Endothelial cell of umbilical vein (primary cell): ENCODE measurements around the gene SSBP3. TPM values are rescaled to one million over a fixed set of nuclear protein-coding genes. Genes with fewer than 3 reads are reported as not detected.

Experiments used
- BruUV-seq: library from RNA; stranded (reverse); fragments of 400-500 nt; replicated peaks from 2 replicates; lab custom pipeline; 2021; lab: Mats Ljungman, UMichigan
- CTCF ChIA-PET: fragments of 300-600, 350-600 bp; sonication (Branson Sonifier 250); formaldehyde crosslinking; loops from one replicate; lab custom pipeline; 2021; ENCODE audit warnings: antibody characterized with exemption, inconsistent platforms; lab: Charles Lee
- POLR2A ChIA-PET: fragments of 300-600, 350-600 bp; sonication (Branson Sonifier 250); formaldehyde crosslinking; loops from one replicate; lab custom pipeline; 2021; ENCODE audit warnings: antibody characterized with exemption, inconsistent platforms; lab: Charles Lee
- DNase-seq: peaks from one replicate; pipeline ENCODE4 v3.0.0-alpha.2; 2011; ENCODE audit warnings: low read depth, low spot score
- FAIRE-seq: peaks from 2 replicates; lab custom pipeline; 2011; peaks lifted over from hg19 to GRCh38; lab: Jason Lieb, UNC
- H2AFZ ChIP-seq: 2 replicates; pipeline ENCODE4 v1.6.0; 2012; ENCODE audit warnings: low read depth, low read length, control low read depth, inconsistent platforms
- H3K27ac ChIP-seq: 2 replicates; pipeline ENCODE4 v1.5.1; 2011; ENCODE audit warnings: low read depth, mild to moderate bottlenecking, control low read depth, low read length, moderate library complexity; ENCODE audit not compliant: insufficient read depth
- H3K27me3 ChIP-seq, 2 experiments: 2 replicates each; pipeline versions ENCODE4 v1.6.0 to v1.6.1; 2011; ENCODE audit warnings: low read length in 2 of 2, mixed read lengths in 1 of 2; ENCODE audit not compliant: control insufficient read depth in 2 of 2, insufficient read depth in 2 of 2
- H3K36me3 ChIP-seq, 2 experiments: 2 replicates in 1 of 2; 3 replicates in 1 of 2; pipeline ENCODE4 v1.5.1; 2011; ENCODE audit warnings: low read length in 2 of 2, mild to moderate bottlenecking in 1 of 2, moderate library complexity in 1 of 2; ENCODE audit not compliant: control insufficient read depth in 2 of 2, insufficient read depth in 2 of 2; ENCODE audit errors: extremely low read depth in 1 of 2
- H3K4me1 ChIP-seq: 3 replicates; pipeline ENCODE4 v1.5.1; 2011; ENCODE audit warnings: mild to moderate bottlenecking, low read length; ENCODE audit not compliant: control insufficient read depth, insufficient read depth; ENCODE audit errors: extremely low read depth
- H3K4me2 ChIP-seq: 2 replicates; pipeline ENCODE4 v1.6.1; 2011; ENCODE audit warnings: low read length, control low read depth, mixed read lengths; ENCODE audit not compliant: insufficient read depth
- H3K4me3 ChIP-seq, 3 experiments: fragments of 200-600 bp in 1 of 3; sonication (generic), shearing (Covaris generic) in 1 of 3; replicated peaks in 1 of 3; 2 replicates each; pipeline ENCODE4 v1.5.1; 2011 to 2016; ENCODE audit warnings: control low read depth in 3 of 3, low read length in 3 of 3, mild to moderate bottlenecking in 2 of 3, inconsistent platforms in 1 of 3, low read depth in 1 of 3, moderate library complexity in 1 of 3; ENCODE audit not compliant: insufficient read depth in 1 of 3
- H3K79me2 ChIP-seq: 2 replicates; pipeline ENCODE4 v1.6.0; 2012; ENCODE audit warnings: low read length, inconsistent platforms; ENCODE audit not compliant: control insufficient read depth, insufficient read depth
- H3K9ac ChIP-seq: replicated peaks from 2 replicates; pipeline ENCODE3; 2011; ENCODE audit warnings: low read length, control low read depth; ENCODE audit not compliant: insufficient read depth; ENCODE audit errors: extremely low read depth
- H3K9me1 ChIP-seq: replicated peaks from 3 replicates; pipeline ENCODE4 v1.6.0; 2011; ENCODE audit warnings: mild to moderate bottlenecking, low read length; ENCODE audit not compliant: control insufficient read depth, insufficient read depth; ENCODE audit errors: extremely low read depth
- H3K9me3 ChIP-seq: replicated peaks from 2 replicates; pipeline ENCODE4 v1.5.1; 2012; ENCODE audit warnings: low read length, inconsistent platforms; ENCODE audit not compliant: control insufficient read depth, insufficient read depth
- H4K20me1 ChIP-seq: replicated peaks from 2 replicates; pipeline ENCODE3; 2011; ENCODE audit warnings: mild to moderate bottlenecking, low read length; ENCODE audit not compliant: control insufficient read depth, insufficient read depth; ENCODE audit errors: extremely low read depth
- CTCF ChIP-seq, 2 donors: IDR thresholded peaks; 1 replicate in 1 of 2; 2 replicates in 1 of 2; pipeline ENCODE4 v1.5.1; 2011; ENCODE audit warnings: low read length in 2 of 2, mild to moderate bottlenecking in 2 of 2, moderate library complexity in 2 of 2, control low read depth in 1 of 2, inconsistent platforms in 1 of 2, low read depth in 1 of 2; ENCODE audit not compliant: insufficient read depth in 1 of 2; ENCODE audit errors: extremely low read depth in 1 of 2
- EZH2 ChIP-seq: IDR thresholded peaks from 2 replicates; pipeline ENCODE4 v1.6.1; 2012; ENCODE audit warnings: borderline replicate concordance, low read depth, mild to moderate bottlenecking, moderate library complexity, low read length, inconsistent platforms; ENCODE audit not compliant: severe bottlenecking
- FOS ChIP-seq: IDR thresholded peaks from 2 replicates; pipeline ENCODE4 v1.6.1; 2011; ENCODE audit warnings: mild to moderate bottlenecking, low read length, moderate library complexity, borderline replicate concordance; ENCODE audit not compliant: insufficient read depth
- GATA2 ChIP-seq: IDR thresholded peaks from 2 replicates; pipeline ENCODE4 v1.7.0; 2011; ENCODE audit warnings: low read depth, mild to moderate bottlenecking, moderate library complexity, mixed read lengths, low read length; ENCODE audit not compliant: insufficient read length, insufficient read depth
- JUN ChIP-seq: IDR thresholded peaks from 2 replicates; pipeline ENCODE4 v1.6.1; 2011; ENCODE audit warnings: borderline replicate concordance, low read depth; ENCODE audit not compliant: insufficient read length, insufficient read depth
- MAX ChIP-seq: IDR thresholded peaks from 2 replicates; pipeline ENCODE4 v1.6.1; 2011; ENCODE audit not compliant: insufficient read depth, insufficient read length
- MYC ChIP-seq: IDR thresholded peaks from one replicate; pipeline ENCODE4 v1.6.1; 2011; ENCODE audit warnings: mild to moderate bottlenecking, low read depth, low read length
- POLR2A ChIP-seq: IDR thresholded peaks from 2 replicates; pipeline ENCODE4 v1.6.1; 2012; ENCODE audit warnings: low read depth, mild to moderate bottlenecking, control low read depth, low read length
- POLR2AphosphoS5 ChIP-seq: IDR thresholded peaks from 2 replicates; pipeline ENCODE4 v1.6.1; 2012; ENCODE audit warnings: low read depth, mild to moderate bottlenecking, control low read depth, low read length, moderate library complexity; ENCODE audit not compliant: insufficient read depth
- dilution Hi-C: fragments of 300-500 bp; cut with MboI; formaldehyde crosslinking; loops from one replicate; pipeline ENCODE4 v1.15.0; 2019; ENCODE audit warnings: low sequenced_read_pairs; ENCODE audit not compliant: extremely low pct_ligation_motif_present
- intact Hi-C: fragments of 100-400 bp; cut with micrococcal nuclease; formaldehyde crosslinking; loops from one replicate; pipeline ENCODE4 v1.10.0; 2022
- polyA plus RNA-seq, 4 experiments: library from polyadenylated mRNA; depleted of rRNA in 3 of 4; stranded (reverse) in 3 of 4; unstranded in 1 of 4; fragments of >200 nt; gene quantifications; 2 replicates each; pipeline versions ENCODE4 v1.2.1 to v1.2.3, GENCODE V29; 2011 to 2012; ENCODE audit warnings: missing spikeins in 1 of 4
- total RNA-seq: library from RNA; stranded (reverse); gene quantifications from 2 replicates; pipeline ENCODE4 v1.2.3, GENCODE V29; 2021

The SSBP3 gene
- total and polyA plus RNA-seq, 2 donors (not counting 3 experiments of a cell fraction or from before 2014, with no cell fraction given): 44.9 to 59.4 TPM

- CTCF ChIA-PET: interaction anchor here (0.6 to 1.7 kb wide), 6 partner anchors 10 to 275 kb away, joined by 3 to 9 read pairs (median 3); partner anchors contain the start of gene SSBP3
- dilution Hi-C loops: no loop called here
Measured at GRCh38 chr1:54396261-54396933, 9.8 kb downstream of the SSBP3 start.

More at GRCh38 chr1:54396261-54396933, 9.8 kb downstream of the SSBP3 start:
- POLR2A ChIA-PET: no interaction called here
- Histone ChIP-seq H3K9me3 (no peaks in the 10 kb centered on the region), H3K4me2 (no peak overlapping the region), H3K36me3 (peaks cover 24 to 48% of the 10 kb centered on the region in 2 experiments), H3K4me3 (no peak overlapping the region), H3K27ac (no peak overlapping the region), H3K27me3 (no peaks in the 10 kb centered on the region), H3K79me2 (peaks cover 57% of the 10 kb centered on the region), H2AFZ (no peak overlapping the region), H3K9me1 (no peaks in the 10 kb centered on the region), H3K4me1 (no peaks in the 10 kb centered on the region), H3K9ac (no peak overlapping the region), H4K20me1 (no peaks in the 10 kb centered on the region)
- FAIRE-seq (no peak), DNase-seq (no peak)
- TF ChIP-seq POLR2AphosphoS5 (no peak), CTCF (IDR thresholded peaks at IDR 0.05; ENCODE audit: extremely low read depth in 1 of 2, insufficient read depth in 1 of 2, low read depth in 1 of 2, low read length in 2 of 2) (no peak), GATA2 (no peak), MYC (no peak), MAX (no peak), EZH2 (no peak), FOS (no peak), JUN (no peak), POLR2A (no peak)
- no TSS peak for BruUV-seq
- intact Hi-C loops: no loop called here
